Fibroblast of mammary gland (primary cell): ENCODE data around the gene LSM5.

Experiments used
- DNase-seq: peaks from one replicate; pipeline ENCODE4 v3.0.0-alpha.2; 2010; ENCODE audit warnings: low read depth
- H3K4me3 ChIP-seq: 2 replicates; pipeline ENCODE4 v1.5.1; 2011; ENCODE audit warnings: low read depth, mild to moderate bottlenecking, low read length, moderate library complexity; ENCODE audit not compliant: control insufficient read depth
- TF ChIP-seq, protein P1 (sequence below): conservative IDR thresholded peaks from 2 replicates; pipeline ENCODE4 v1.5.1; 2011; ENCODE audit warnings: low read depth, low read length, inconsistent platforms; ENCODE audit not compliant: control insufficient read depth, insufficient read depth

LSM5 gene

DNA sequence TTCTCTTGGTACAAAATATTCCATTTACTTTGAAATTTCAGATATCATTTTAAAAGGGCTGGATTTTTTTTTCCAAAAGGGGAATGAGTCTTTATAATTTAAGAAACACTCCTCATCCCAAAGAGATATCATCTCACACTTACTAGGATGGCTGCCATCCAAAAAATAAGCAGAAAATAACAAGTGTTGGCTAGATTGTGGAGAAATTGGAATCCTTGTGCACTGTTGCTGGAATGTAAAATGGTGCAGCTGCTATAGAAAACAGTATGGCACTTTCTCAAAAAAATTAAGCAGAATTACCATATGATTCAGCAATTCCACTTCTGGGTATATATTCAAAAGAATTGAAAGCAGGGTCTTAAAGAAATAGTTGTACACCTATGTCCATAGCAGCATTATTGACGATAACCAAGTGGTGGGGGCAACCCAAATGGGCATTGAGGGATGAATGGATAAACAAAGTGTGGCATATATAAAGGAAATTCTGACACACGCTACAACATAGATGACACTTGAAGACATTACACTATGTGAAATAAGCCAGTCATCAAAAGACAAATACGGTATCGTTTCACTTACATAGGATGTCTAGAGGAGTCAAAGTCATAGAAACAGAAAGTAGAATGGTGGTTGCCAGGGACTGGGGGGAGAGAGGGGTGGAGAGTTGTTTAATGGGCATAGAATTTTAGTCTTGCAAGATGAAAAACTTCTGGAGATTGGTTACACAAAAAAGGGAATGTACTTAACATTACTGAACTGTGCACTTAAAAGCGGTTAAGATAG is 53.8 kb downstream of the LSM5 start:
- no peak for DNase-seq
- no peak overlapping the region for H3K4me3 ChIP-seq
- TF ChIP-seq, protein P1, sequence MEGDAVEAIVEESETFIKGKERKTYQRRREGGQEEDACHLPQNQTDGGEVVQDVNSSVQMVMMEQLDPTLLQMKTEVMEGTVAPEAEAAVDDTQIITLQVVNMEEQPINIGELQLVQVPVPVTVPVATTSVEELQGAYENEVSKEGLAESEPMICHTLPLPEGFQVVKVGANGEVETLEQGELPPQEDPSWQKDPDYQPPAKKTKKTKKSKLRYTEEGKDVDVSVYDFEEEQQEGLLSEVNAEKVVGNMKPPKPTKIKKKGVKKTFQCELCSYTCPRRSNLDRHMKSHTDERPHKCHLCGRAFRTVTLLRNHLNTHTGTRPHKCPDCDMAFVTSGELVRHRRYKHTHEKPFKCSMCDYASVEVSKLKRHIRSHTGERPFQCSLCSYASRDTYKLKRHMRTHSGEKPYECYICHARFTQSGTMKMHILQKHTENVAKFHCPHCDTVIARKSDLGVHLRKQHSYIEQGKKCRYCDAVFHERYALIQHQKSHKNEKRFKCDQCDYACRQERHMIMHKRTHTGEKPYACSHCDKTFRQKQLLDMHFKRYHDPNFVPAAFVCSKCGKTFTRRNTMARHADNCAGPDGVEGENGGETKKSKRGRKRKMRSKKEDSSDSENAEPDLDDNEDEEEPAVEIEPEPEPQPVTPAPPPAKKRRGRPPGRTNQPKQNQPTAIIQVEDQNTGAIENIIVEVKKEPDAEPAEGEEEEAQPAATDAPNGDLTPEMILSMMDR, result no peak
